ENCODE results near the gene RANGAP1. TPM values are rescaled to one million over a fixed set of nuclear protein-coding genes. Genes with fewer than 3 reads are reported as not detected.

The RANGAP1 gene
- total and polyA plus RNA-seq, 2 of the 4 experiments (the other 2 are of a cell fraction): 71.2 to 148 TPM

DNA sequence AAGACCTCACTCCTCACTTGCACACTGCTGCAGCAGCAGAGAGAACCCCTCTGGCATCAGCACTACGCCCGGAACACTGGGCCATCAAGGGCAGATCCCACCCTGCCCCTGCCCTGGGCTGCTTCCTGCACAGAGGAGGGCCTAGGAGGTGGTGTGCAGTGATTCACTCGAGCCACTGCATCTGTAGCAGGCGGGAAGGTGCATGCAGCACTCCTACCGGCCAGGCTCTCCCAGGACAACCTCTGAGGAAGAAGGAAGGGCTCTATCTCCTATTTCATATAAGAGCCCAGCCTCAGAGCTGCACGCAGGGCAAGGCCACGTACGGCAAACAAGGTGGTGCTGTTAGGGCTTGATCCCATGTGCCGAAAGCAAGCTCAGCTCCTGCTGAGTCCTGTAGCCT lies 14.2 kb downstream of the RANGAP1 start:
- POLR2A ChIA-PET (ENCODE audit: unreplicated experiment): interaction anchor here (0.5 kb wide), 1 partner anchor 41 kb away, joined by 8 read pairs; no protein-coding TSS in a partner anchor
- in situ Hi-C loops (cut with MboI; ENCODE audit: low sequenced_read_pairs) (no loop called here), intact Hi-C loops (cut with micrococcal nuclease) (no loop called here), dilution Hi-C loops (cut with HindIII; ENCODE audit: low sequenced_read_pairs, unreplicated experiment) (no loop called here)
- no peak for ATAC-seq (ENCODE audit: low read depth)
- WGBS, 2 experiments (ENCODE audit: extremely low coverage in 2 of 2, insufficient read length in 1 of 2): no CpG with 5 or more reads among the region's 9 CpGs
- CTCF ChIA-PET: interaction anchor here (0.6 to 0.7 kb wide), 2 partner anchors 35 to 759 kb away, joined by 3 to 4 read pairs; no protein-coding TSS in a partner anchor
- Histone ChIP-seq H4K91ac (ENCODE audit: insufficient read depth, low read depth, low read length) (no peak overlapping the region), H3K9me3 (ENCODE audit: control insufficient read depth, insufficient read depth, low read length) (no peaks in the 10 kb centered on the region), H4K20me1 (ENCODE audit: insufficient read depth, low read length) (peaks cover 23% of the 10 kb centered on the region), H2AK5ac (ENCODE audit: low read depth, low read length) (no peak overlapping the region), H3K4ac (ENCODE audit: low read depth, low read length) (no peak overlapping the region), H3K23ac (ENCODE audit: low read depth, low read length) (no peak overlapping the region), H2AFZ (replicated peaks; ENCODE audit: low read length, poor library complexity) (no peak overlapping the region), H3K56ac (ENCODE audit: extremely low read depth, insufficient read depth, low read length) (no peak overlapping the region), H2BK5ac (ENCODE audit: low read depth, low read length, poor library complexity, severe bottlenecking) (no peak overlapping the region), H3K9me1 (ENCODE audit: insufficient read depth, low read length) (peaks cover 12% of the 10 kb centered on the region), H3K27me3 (ENCODE audit: control insufficient read depth, insufficient read depth, low read length) (no peaks in the 10 kb centered on the region), H3K4me2 (ENCODE audit: low read depth, low read length) (no peak overlapping the region), H2AK9ac (replicated peaks; ENCODE audit: low read depth, low read length, poor library complexity) (peak overlapping the region; percentile 9), H4K8ac (ENCODE audit: low read depth in 2 of 2, low read length in 2 of 2) (no peak overlapping the region), H3K79me1 (ENCODE audit: low read depth in 1 of 2, low read length in 2 of 2) (peaks cover 36 to 67% of the 10 kb centered on the region in 2 experiments), H2BK120ac (ENCODE audit: low read depth, low read length) (no peak overlapping the region), H2BK15ac (ENCODE audit: low read depth, low read length) (no peak overlapping the region), H2BK20ac (ENCODE audit: low read depth, low read length) (no peak overlapping the region), H3K18ac (ENCODE audit: low read depth, low read length) (no peak overlapping the region), H3K27ac (ENCODE audit: insufficient read depth, low read length) (no peak overlapping the region), H3K4me3 (ENCODE audit: insufficient read depth, low read depth, low read length) (no peak overlapping the region), H3K14ac (replicated peaks; ENCODE audit: low read depth, low read length) (no peak overlapping the region), H4K5ac (ENCODE audit: low read depth, low read length) (no peak overlapping the region), H3K9ac (ENCODE audit: low read depth, low read length) (no peak overlapping the region), H3K4me1 (ENCODE audit: control insufficient read depth, insufficient read depth, low read length) (no peaks in the 10 kb centered on the region), H3K36me3 (ENCODE audit: control insufficient read depth, insufficient read depth, low read length) (peaks cover 68% of the 10 kb centered on the region)
- TF ChIP-seq RFX5 (IDR thresholded peaks at IDR 0.05; ENCODE audit: low read depth, low read length): no peak
- TF ChIP-seq MAFK (IDR thresholded peaks at IDR 0.05; ENCODE audit: low read depth, low read length): no peak
- BruUV-seq (replicated peaks): no TSS peak
- no peak for DNase-seq
